GM19467 (cell line): ENCODE results near the gene CAMK1G.

Source experiments
- ATAC-seq: cut with Tn5 transposase; IDR thresholded peaks from one replicate; pipeline ENCODE4 v1.9.1; 2021; ENCODE audit warnings: mild to moderate bottlenecking, moderate library complexity; ENCODE audit not compliant: unreplicated experiment

The CAMK1G gene

GRCh38 chr1:209564849-209565248 lies 18.7 kb upstream of the CAMK1G start:
- no peak for ATAC-seq

- peak; percentile 75 for ATAC-seq
These were observed 17.5 kb upstream of the CAMK1G start for GRCh38 chr1:209565759-209566678.

DNA sequence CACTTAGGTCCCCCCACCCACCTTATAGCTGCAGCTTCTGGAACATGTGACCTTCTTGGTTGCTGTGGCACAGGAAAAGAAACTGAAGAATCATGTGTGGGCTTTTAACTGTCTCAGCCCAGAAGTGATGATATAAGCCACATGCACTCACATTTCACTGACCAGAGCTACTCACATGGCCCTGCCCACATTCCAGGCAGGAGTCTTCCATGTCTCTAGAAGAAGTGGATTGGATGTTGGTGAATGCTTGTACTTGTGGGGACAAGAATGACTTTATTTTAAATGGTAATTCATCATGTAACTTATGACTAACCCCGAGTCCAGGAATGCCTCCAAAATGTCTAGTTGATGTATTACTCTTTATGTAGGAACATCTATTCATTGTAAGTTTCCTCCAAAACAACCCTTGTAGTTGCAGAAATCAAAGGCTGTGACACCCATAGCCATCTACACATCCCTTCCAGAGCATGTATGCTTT lies 15.8 kb upstream of the CAMK1G start:
- no peak for ATAC-seq

DNA sequence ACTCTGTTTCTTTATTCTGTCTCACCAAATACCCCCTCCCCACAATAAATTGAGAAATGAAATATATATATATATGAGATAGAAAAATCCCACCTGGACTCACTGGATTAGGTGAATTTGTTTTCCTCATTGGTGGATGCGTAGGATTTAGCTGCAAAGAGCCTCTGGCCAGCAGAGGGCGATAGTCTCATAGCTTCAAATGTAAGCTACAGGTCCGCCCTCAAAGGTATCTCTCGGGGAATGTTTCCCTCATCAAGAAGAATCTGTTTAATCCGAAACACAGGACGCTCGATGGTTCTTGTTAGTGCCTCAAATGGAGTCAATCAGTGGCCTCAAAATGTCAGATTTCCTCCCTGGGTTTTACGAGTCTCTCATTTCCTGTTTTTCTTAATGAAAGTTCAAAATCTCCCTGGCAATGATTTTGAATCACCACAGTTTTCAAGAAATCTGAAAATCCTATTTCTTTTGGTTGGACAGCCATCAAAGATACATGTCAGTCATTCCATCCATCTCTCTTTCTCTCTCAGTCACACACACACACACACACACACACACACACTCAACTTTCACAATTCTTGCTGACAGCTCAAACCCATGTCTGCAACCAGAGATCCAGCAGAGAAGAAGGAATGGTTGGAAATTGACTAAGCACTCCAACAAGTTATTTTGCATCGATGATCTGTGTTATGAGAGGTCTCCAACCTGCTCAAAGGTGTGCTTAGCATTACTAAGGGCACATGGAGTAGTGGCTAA lies 13.9 kb upstream of the CAMK1G start:
- no peak for ATAC-seq

- ATAC-seq: no peak
These were observed 12.8 kb upstream of the CAMK1G start for GRCh38 chr1:209570743-209571142.

GRCh38 chr1:209576392-209577197 lies 6.9 kb upstream of the CAMK1G start:
- peak; percentile 86 for ATAC-seq

DNA sequence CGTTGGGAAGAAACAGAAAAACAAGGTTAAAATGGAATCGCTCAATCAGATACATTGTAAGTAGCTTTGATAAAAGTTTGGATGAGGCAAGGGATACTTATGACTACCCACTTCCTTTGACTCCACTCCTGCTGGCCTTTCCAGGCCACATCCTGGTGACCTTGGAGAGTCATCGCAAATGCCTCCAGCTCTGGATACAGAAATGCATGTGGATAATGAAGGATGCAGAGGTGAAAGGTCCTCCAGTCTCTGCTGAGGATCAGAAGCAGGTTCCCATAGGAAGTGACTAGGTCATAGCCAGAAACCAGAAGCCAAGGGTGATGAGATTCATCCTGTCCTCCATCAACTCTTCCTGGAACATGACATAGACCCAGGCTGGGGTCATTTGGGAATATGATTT lies 6.2 kb upstream of the CAMK1G start:
- ATAC-seq: no peak

- no peak for ATAC-seq
These were observed 2.9 kb upstream of the CAMK1G start for GRCh38 chr1:209580577-209580976.

- ATAC-seq: no peak
These were observed 738 bp downstream of the CAMK1G start for GRCh38 chr1:209584231-209584672.

- ATAC-seq: no peak
These were observed 1.7 kb downstream of the CAMK1G start for GRCh38 chr1:209585197-209585596.

DNA sequence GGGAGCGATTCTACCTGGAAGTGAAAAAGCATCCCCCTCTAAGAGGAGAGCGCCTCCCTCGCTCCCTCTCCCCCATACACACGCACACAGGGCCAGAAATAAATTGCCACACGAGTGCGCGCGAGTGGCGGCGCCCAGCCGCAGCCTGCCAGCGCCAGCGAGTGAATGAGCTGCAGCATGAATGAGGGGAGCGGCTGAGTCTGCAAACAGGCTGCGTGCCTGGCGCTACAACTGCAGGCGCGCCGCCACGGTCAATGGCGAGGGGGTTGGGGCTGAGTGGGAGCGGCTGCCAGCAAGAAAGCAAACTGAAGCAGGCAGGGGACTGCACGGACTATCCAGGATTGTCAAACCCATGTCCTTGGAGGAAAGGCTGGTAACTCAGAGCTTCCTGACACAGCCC lies 2.2 kb downstream of the CAMK1G start:
- no peak for ATAC-seq

- ATAC-seq: no peak
These were observed 2.8 kb downstream of the CAMK1G start for GRCh38 chr1:209586221-209586740.

DNA sequence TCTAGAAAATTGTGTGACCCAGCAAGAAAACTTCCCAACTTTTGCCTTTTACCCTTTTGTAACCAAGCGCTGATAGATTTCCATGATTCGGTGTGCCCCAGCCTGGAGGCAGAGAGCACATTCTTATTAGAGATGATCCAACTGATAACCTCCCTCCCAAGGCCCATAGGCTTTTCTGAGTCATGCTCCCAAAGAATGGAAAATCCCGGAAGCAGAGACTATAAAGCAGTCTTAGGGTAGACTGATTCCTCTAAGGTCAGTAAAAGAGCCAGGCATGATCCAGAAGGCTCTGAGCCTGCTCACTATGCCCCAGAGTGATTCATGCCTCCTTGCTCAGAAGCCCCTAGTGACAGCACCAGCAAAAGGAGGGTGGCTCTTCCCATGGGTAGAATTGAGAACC lies 4.3 kb downstream of the CAMK1G start:
- ATAC-seq: no peak

GRCh38 chr1:209589440-209589839 lies 5.9 kb downstream of the CAMK1G start:
- no peak for ATAC-seq

DNA sequence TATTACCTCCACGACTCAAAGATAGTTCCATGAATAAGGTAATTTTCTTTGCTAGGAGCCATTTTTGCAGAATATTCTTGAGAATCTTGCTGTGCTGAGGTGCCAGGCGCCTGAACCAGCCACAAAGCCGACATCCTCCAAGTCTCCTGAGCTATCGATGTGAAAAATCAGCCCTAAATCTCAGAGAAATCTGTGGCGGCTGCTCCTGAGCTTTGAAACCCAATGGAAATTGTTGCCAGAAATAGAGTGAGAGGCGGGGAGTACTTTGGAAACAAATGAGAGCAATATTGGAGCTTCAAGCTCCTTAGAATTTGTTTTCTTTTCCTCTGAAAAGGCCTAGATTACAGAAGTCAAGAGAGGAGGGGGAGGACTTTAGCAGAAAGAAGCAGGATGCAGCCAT lies 6.3 kb downstream of the CAMK1G start:
- no peak for ATAC-seq

GRCh38 chr1:209590405-209590804 lies 6.9 kb downstream of the CAMK1G start:
- no peak for ATAC-seq

- ATAC-seq: no peak
These were observed 10.2 kb downstream of the CAMK1G start for GRCh38 chr1:209593747-209594146.

DNA sequence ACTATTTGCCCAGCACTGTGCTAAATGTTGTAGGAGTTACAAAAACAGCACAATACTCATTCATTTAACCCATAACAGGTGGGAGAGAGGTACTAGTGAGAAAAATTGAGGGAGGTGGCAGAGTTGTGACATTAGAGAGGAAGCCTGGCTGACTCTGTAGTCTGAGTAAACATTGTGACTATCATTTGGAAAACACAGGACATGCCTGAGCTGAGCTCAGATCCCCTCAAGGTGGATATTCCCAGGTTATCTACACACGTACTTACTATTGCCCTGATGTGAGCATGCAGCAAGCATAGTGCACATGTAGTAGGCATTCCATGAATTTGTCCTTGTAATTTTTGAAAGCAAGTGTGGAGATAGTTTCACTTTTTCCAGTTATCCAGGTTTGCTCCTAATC lies 10.9 kb downstream of the CAMK1G start:
- ATAC-seq: no peak

DNA sequence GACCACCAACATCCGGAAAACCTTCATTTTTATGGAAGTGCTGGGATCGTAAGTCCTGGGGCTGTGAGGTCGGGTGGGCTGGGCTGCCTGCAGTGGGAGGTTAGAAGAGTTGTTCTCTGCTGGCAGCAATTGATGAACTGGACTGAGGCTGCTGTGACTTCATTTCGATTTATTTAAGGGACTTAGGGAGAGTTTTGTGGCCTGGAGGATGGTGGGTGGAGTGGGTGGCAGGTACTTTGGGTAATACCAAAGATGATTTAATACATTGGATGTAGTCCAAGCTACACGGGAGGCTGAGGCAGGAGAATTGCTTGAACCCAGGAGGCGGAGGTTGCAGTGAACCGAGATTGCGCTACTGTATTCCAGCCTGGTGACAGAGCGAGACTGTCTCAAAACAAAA lies 11.5 kb downstream of the CAMK1G start:
- no peak for ATAC-seq

- ATAC-seq: no peak
These were observed 12.2 kb downstream of the CAMK1G start for GRCh38 chr1:209595599-209596285.
